ENCODE measurements around the gene TCOF1. TPM values are rescaled to one million over a fixed set of nuclear protein-coding genes. Genes with fewer than 3 reads are reported as not detected.

The TCOF1 gene
- total RNA-seq, 2 experiments from 2014 or later: 40.4 to 43.2 TPM

DNA sequence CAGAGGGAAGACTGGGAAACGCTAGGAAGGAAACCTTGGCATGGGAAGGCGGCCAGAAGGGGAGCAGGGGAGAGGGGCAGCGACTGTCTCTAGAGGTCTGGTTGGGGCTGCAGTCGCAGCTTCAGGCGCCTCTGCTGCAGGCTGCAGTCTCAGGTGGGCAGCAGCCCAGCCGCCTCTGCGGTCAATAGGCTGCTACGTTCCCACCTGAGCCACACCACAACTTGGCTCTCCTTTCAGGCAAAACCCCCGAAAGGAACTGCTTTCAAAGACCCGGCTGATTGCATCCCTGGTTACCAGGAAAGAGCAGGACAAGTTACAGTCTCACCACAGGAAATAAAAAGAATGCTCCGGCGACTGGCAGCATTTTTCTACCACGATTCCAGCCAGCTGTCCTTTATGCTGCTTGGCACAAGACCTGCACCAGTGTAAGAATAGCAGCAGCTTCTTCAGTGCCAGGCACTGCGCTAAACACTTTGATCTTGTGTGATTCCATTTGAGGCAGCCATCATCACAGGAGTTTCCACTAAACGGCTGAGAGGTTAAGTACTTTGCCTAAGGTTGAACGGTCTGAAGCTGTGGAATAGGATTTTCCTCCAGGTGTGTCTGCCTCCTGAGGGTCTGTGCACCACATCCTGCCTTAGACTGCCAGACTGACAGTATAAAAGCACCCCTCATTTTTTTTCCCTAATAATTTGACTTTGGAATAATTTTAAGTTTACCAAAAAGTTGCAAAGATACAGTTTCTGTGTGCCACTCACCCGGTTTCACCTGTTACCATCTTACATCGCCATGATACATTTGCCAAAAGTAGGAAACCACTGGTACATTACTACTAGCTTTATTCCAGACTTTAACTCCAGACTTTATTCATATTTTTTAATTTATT is 84.6 kb downstream of the TCOF1 start:
- TF ChIP-seq, protein P1, sequence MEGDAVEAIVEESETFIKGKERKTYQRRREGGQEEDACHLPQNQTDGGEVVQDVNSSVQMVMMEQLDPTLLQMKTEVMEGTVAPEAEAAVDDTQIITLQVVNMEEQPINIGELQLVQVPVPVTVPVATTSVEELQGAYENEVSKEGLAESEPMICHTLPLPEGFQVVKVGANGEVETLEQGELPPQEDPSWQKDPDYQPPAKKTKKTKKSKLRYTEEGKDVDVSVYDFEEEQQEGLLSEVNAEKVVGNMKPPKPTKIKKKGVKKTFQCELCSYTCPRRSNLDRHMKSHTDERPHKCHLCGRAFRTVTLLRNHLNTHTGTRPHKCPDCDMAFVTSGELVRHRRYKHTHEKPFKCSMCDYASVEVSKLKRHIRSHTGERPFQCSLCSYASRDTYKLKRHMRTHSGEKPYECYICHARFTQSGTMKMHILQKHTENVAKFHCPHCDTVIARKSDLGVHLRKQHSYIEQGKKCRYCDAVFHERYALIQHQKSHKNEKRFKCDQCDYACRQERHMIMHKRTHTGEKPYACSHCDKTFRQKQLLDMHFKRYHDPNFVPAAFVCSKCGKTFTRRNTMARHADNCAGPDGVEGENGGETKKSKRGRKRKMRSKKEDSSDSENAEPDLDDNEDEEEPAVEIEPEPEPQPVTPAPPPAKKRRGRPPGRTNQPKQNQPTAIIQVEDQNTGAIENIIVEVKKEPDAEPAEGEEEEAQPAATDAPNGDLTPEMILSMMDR (IDR thresholded peaks at IDR 0.05): no peak
- Histone ChIP-seq H3K4me3 (ENCODE audit: low read length) (no peak overlapping the region), H3K27me3 (ENCODE audit: control insufficient read depth in 1 of 2, insufficient read depth in 2 of 2, low read length in 2 of 2) (no peaks in the 10 kb centered on the region), H3K27ac (ENCODE audit: low read depth in 1 of 2, low read length in 2 of 2) (no peak overlapping the region), H3K9me3 (ENCODE audit: control insufficient read depth in 1 of 2, insufficient read depth in 1 of 2, low read length in 2 of 2) (no peaks in the 10 kb centered on the region), H3K36me3 (ENCODE audit: insufficient read depth, low read length) (peaks cover 49% of the 10 kb centered on the region), H3K4me1 (ENCODE audit: insufficient read depth, low read length) (peaks cover 14% of the 10 kb centered on the region)
- peaks cover 23% of the 10 kb centered on the region for H3K4me1 Mint-ChIP-seq (ENCODE audit: low read depth)
- peak overlapping the region; percentile 27 for H3K27ac Mint-ChIP-seq
- POLR2A ChIA-PET: interaction anchor here (0.6 to 1.0 kb wide), 3 partner anchors 29 to 61 kb away, joined by 3 read pairs; partner anchors contain the start of gene CD74
- CTCF ChIA-PET: no interaction called here
- DNase-seq (no peak), ATAC-seq (ENCODE audit: poor library complexity) (no peak)
- H3K36me3 Mint-ChIP-seq (ENCODE audit: low read depth): peaks cover 58% of the 10 kb centered on the region
- H3K9me3 Mint-ChIP-seq: no peaks in the 10 kb centered on the region
- intact Hi-C loops (cut with DNase I, micrococcal nuclease): no loop called here
- H3K4me3 Mint-ChIP-seq: no peak overlapping the region
- H3K27me3 Mint-ChIP-seq: no peaks in the 10 kb centered on the region

DNA sequence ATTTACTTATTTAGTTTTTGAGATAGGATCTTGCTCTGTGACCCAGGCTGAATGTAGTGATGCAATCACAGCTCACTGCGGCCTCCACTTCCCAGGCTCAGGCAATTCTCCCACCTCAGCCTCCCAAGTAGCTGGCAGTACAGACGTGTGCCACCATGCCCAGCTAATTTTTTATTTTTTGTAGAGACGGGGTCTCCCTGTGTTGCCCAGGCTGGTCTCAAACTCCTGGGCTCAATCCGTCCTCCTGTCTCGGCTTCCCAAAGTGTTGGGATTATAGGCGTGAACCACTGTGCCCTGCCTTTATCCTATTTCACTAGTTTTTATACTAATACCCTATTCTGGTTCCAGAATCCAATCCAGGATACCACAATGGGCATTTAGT is 85.2 kb downstream of the TCOF1 start:
- Mint-ChIP-seq H3K4me1 (ENCODE audit: low read depth) (peaks cover 29% of the 10 kb centered on the region), H3K36me3 (ENCODE audit: low read depth) (peaks cover 64% of the 10 kb centered on the region), H3K4me3 (no peak overlapping the region), H3K27ac (peak overlapping the region; percentile 70), H3K27me3 (no peaks in the 10 kb centered on the region), H3K9me3 (no peaks in the 10 kb centered on the region)
- ChIA-PET CTCF (no interaction called here), POLR2A (interaction anchor here (0.6 to 1.0 kb wide), 3 partner anchors 30 to 61 kb away, joined by 3 read pairs; partner anchors contain the start of gene CD74)
- no peak for ATAC-seq (ENCODE audit: poor library complexity)
- no peaks in the 10 kb centered on the region for H3K9me3 ChIP-seq (ENCODE audit: control insufficient read depth in 1 of 2, insufficient read depth in 1 of 2, low read length in 2 of 2)
- no peaks in the 10 kb centered on the region for H3K27me3 ChIP-seq (ENCODE audit: control insufficient read depth in 1 of 2, insufficient read depth in 2 of 2, low read length in 2 of 2)
- H3K4me3 ChIP-seq (ENCODE audit: low read length): no peak overlapping the region
- DNase-seq: no peak
- H3K27ac ChIP-seq (ENCODE audit: low read depth in 1 of 2, low read length in 2 of 2): no peak overlapping the region
- H3K36me3 ChIP-seq (ENCODE audit: insufficient read depth, low read length): peaks cover 56% of the 10 kb centered on the region
- TF ChIP-seq, protein P1 (IDR thresholded peaks at IDR 0.05): no peak
- intact Hi-C loops (cut with DNase I, micrococcal nuclease): no loop called here
- peaks cover 20% of the 10 kb centered on the region for H3K4me1 ChIP-seq (ENCODE audit: insufficient read depth, low read length)

DNA sequence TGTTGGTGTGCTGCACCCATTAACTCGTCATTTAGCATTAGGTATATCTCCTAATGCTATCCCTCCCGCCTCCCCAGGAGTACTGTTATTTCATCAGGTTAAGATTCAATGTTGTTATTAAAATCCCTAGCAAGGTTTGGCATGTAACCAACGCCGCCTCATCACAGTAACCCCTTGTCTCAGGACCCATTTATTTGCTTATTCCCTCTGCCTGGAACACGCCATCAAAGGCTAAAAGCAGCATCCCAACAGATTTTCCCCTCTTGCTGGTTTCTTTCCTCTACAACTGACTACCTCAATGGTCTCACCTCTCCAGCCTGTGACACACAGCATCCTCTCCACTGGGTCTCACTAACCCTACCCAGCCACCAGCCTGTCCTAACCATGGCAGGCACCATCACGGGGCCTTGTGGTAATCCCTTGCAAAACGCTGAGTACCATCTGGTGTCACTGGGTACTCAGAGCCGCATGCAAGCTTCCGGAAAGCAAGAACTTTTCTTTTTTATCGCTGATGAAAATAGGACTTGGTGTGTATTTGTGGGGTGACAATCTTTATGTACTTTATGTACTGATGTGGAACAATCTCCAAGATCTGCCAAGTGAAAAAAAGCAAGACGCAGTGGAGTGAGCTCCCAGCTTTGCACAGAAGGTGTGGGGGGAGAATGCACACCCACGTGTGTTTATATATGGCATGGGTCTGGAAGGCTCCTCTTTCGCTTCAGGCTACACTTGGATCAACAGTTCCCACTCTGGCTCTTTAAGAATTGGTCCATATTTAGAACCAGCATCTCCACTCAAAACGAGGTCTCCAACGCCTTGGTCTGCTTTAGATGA is 86.0 kb downstream of the TCOF1 start:
- TF ChIP-seq, protein P1 (IDR thresholded peaks at IDR 0.05): no peak
- H3K9me3 Mint-ChIP-seq: no peaks in the 10 kb centered on the region
- ChIA-PET POLR2A (interaction anchor here (1.0 kb wide), 1 partner anchor 31 kb away, joined by 3 read pairs; the partner anchor contains the start of gene CD74), CTCF (no interaction called here)
- Histone ChIP-seq H3K9me3 (ENCODE audit: control insufficient read depth in 1 of 2, insufficient read depth in 1 of 2, low read length in 2 of 2) (no peaks in the 10 kb centered on the region), H3K27me3 (ENCODE audit: control insufficient read depth in 1 of 2, insufficient read depth in 2 of 2, low read length in 2 of 2) (no peaks in the 10 kb centered on the region), H3K4me1 (ENCODE audit: insufficient read depth, low read length) (peaks cover 28% of the 10 kb centered on the region), H3K27ac (ENCODE audit: low read depth in 1 of 2, low read length in 2 of 2) (no peak overlapping the region), H3K4me3 (ENCODE audit: low read length) (no peak overlapping the region), H3K36me3 (ENCODE audit: insufficient read depth, low read length) (peaks cover 62% of the 10 kb centered on the region)
- H3K4me1 Mint-ChIP-seq (ENCODE audit: low read depth): peaks cover 37% of the 10 kb centered on the region
- H3K27me3 Mint-ChIP-seq: no peaks in the 10 kb centered on the region
- ATAC-seq (ENCODE audit: poor library complexity) (no peak), DNase-seq (no peak)
- peaks cover 72% of the 10 kb centered on the region for H3K36me3 Mint-ChIP-seq (ENCODE audit: low read depth)
- H3K27ac Mint-ChIP-seq: peak overlapping the region; percentile 70
- intact Hi-C loops (cut with DNase I, micrococcal nuclease): no loop called here
- H3K4me3 Mint-ChIP-seq: no peak overlapping the region
